ENCODE measurements around the gene ZRANB2. TPM values are rescaled to one million over a fixed set of nuclear protein-coding genes. Genes with fewer than 3 reads are reported as not detected.
A peak's percentile ranks its signal among the peaks of the same experiment; 100 is the strongest.

Gene ZRANB2, protein sequence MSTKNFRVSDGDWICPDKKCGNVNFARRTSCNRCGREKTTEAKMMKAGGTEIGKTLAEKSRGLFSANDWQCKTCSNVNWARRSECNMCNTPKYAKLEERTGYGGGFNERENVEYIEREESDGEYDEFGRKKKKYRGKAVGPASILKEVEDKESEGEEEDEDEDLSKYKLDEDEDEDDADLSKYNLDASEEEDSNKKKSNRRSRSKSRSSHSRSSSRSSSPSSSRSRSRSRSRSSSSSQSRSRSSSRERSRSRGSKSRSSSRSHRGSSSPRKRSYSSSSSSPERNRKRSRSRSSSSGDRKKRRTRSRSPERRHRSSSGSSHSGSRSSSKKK
- 56.9 TPM for total RNA-seq

DNA sequence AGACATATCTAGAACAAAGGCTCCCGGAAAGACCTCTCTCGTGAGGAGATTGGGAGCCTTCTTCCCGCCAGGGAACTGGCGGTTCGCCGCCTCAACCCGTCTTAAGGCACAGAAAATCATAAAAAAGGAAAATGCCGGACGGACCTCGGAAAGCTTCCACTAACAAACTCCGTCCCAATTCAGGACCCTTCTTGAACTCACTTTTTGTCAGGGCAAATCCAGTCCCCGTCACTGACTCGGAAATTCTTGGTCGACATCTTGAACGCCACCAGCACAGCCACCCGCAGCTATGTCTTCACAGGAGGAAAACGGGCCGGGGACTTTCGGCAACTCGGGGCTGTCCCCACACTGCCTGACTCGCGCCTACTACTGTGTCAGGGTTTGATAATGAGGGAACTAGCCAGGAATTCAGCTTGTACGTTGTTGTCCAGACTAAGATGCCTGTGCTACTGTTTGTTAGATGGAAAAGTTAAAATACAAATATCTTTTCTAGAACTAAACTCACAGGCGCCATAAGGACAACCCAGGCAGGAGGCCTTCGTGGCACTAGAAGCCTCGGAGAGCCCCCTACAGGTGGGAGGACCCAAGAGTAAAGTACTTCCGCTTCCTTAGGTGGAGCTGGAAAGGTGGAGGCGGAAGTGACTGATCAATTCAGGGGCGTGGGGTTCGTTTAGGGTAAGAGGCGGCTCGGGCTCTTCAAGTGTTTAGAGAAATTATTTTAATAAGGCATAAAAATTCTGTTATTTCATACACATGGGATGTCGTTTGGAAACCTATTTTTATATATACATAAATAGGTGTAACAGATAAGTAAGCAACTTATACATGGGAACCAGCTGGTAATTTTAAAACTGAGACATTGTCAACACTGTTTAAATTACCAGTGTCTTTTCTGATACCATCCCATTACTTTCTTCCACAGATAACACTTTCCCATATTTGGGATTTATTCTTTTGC lies at the start of gene ZRANB2:
TSS of gene ZRANB2 (minus strand) at position 297 of the 958 bp plus-strand sequence. CDS start at position 257, 40 bp downstream.
- no peaks in the 10 kb centered on the region for H3K9me3 ChIP-seq (ENCODE audit: low read depth, low read length)
- H3K4me3 ChIP-seq (ENCODE audit: low read length) = peak within 1 kb of the TSS; percentile 67
- peaks cover 14% of the 10 kb centered on the region for H3K27me3 ChIP-seq (ENCODE audit: insufficient read depth, low read length)
- peaks cover 8% of the 10 kb centered on the region for H3K4me1 ChIP-seq (ENCODE audit: insufficient read depth, low read length)

GRCh38 chr1:71128060-71128459 lies 47.2 kb upstream of the ZRANB2 start:
- Histone ChIP-seq H3K4me1 (ENCODE audit: insufficient read depth, low read length) (no peaks in the 10 kb centered on the region), H3K9me3 (ENCODE audit: low read depth, low read length) (peaks cover 35% of the 10 kb centered on the region), H3K27me3 (ENCODE audit: insufficient read depth, low read length) (no peaks in the 10 kb centered on the region), H3K4me3 (ENCODE audit: low read length) (no peak overlapping the region)

DNA sequence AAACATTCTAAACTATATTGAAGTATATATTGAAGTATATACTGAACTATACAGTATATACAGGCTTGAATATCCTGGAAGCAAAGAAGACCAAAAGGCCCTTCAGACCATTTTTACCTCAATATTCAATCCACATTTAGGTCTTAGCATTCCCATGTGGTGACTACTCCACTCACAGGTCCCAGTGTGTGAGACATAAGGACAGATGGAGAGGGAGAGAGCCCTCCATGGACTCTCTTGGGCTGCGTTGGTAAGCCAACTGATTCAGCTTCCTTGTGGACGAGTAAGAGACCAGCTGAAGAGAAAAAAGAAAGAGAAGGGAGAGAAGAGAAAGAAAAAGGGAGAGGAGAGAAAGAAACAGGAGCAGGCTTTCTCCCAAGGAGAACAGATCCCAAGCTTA lies 37.3 kb upstream of the ZRANB2 start:
- H3K9me3 ChIP-seq (ENCODE audit: low read depth, low read length) = no peaks in the 10 kb centered on the region
- no peaks in the 10 kb centered on the region for H3K27me3 ChIP-seq (ENCODE audit: insufficient read depth, low read length)
- no peaks in the 10 kb centered on the region for H3K4me1 ChIP-seq (ENCODE audit: insufficient read depth, low read length)
- H3K4me3 ChIP-seq (ENCODE audit: low read length) = no peak overlapping the region

GRCh38 chr1:71116729-71117128 lies 35.9 kb upstream of the ZRANB2 start:
- Histone ChIP-seq H3K27me3 (ENCODE audit: insufficient read depth, low read length) (no peaks in the 10 kb centered on the region), H3K4me3 (ENCODE audit: low read length) (no peak overlapping the region), H3K4me1 (ENCODE audit: insufficient read depth, low read length) (no peaks in the 10 kb centered on the region), H3K9me3 (ENCODE audit: low read depth, low read length) (no peaks in the 10 kb centered on the region)

DNA sequence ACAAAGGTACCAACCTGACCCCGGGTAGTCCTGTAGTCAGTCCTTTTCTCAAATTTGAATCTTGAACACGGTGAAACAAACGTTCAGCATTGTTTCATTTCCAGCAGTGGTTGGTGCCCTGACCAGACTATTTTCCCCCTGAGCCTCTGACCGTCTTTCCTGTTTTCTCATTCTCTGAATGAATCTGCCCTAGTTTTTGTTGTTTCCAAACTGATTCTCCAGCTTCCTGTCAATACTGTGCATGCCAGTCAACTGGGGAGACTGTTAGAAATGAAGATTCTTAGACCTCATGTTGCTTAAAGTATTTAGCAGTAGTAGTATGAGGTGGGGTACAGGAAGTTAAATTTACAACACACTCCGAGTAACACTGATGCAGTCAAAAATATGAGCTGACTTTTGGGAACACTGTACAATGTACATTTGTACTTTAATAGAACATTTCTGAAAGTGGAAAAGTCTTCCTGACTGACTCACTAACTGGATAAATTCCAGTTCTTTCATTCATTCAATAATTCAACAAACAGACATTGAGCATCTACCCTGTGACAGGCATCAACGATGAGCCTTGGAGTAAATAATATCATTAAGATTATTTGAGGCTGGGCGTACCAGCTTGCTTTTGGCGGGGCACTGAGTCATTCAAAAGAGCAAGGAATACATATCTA lies 26.0 kb upstream of the ZRANB2 start:
- no peak overlapping the region for H3K4me3 ChIP-seq (ENCODE audit: low read length)
- no peaks in the 10 kb centered on the region for H3K27me3 ChIP-seq (ENCODE audit: insufficient read depth, low read length)
- no peaks in the 10 kb centered on the region for H3K4me1 ChIP-seq (ENCODE audit: insufficient read depth, low read length)

DNA sequence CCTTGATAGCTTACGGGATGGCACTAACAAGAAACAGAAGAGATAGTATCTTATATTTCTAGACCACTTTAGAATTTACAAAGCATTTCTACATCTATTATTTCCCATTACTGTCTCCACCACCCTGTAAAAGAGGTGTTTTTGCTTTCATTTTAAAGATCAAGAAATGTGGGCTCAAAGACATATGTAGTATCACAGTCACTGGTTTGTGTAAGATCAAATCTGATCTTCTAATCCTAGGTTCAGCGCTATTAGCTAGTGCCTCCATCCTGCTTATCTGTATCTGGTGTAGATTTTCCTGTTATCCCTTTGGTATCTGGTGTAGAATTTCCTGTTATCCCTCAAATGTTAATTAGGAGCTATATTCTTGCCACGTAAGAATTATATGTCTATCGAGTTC lies 23.6 kb upstream of the ZRANB2 start:
- Histone ChIP-seq H3K9me3 (ENCODE audit: low read depth, low read length) (no peaks in the 10 kb centered on the region), H3K4me3 (ENCODE audit: low read length) (no peak overlapping the region), H3K4me1 (ENCODE audit: insufficient read depth, low read length) (no peaks in the 10 kb centered on the region), H3K27me3 (ENCODE audit: insufficient read depth, low read length) (no peaks in the 10 kb centered on the region)

More for the DNA sequence above, 26.0 kb upstream of the ZRANB2 start:
- no peaks in the 10 kb centered on the region for H3K9me3 ChIP-seq (ENCODE audit: low read depth, low read length)

- Histone ChIP-seq H3K4me1 (ENCODE audit: insufficient read depth, low read length) (no peaks in the 10 kb centered on the region), H3K27me3 (ENCODE audit: insufficient read depth, low read length) (no peaks in the 10 kb centered on the region), H3K4me3 (ENCODE audit: low read length) (no peak overlapping the region), H3K9me3 (ENCODE audit: low read depth, low read length) (no peaks in the 10 kb centered on the region)
Measured at GRCh38 chr1:71101839-71102376, 21.1 kb upstream of the ZRANB2 start.

- Histone ChIP-seq H3K27me3 (ENCODE audit: insufficient read depth, low read length) (no peaks in the 10 kb centered on the region), H3K4me3 (ENCODE audit: low read length) (no peak overlapping the region), H3K4me1 (ENCODE audit: insufficient read depth, low read length) (no peaks in the 10 kb centered on the region), H3K9me3 (ENCODE audit: low read depth, low read length) (no peaks in the 10 kb centered on the region)
Measured at GRCh38 chr1:71097428-71097827, 16.6 kb upstream of the ZRANB2 start.

DNA sequence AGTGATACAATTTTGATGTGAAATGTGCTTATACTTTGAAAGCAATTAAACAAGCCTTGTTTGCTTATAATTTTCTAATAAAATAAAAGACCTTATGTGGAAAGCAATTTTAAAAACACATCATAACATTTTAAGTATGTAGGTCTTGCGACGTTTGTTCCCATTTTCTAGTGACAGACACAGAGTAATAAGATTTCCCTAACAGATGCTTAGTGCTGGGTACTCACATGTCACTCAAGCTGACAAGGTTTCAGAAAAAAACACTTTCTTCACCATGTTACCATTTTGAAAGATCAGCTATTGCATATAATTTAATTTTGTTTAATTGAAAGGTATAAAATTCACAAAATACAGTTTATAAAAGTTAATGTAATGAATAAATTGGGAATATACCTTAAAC lies 14.1 kb upstream of the ZRANB2 start:
- H3K4me1 ChIP-seq (ENCODE audit: insufficient read depth, low read length) = no peaks in the 10 kb centered on the region
- no peaks in the 10 kb centered on the region for H3K9me3 ChIP-seq (ENCODE audit: low read depth, low read length)
- H3K4me3 ChIP-seq (ENCODE audit: low read length) = no peak overlapping the region
- H3K27me3 ChIP-seq (ENCODE audit: insufficient read depth, low read length) = no peaks in the 10 kb centered on the region

GRCh38 chr1:71093938-71094337 lies 13.1 kb upstream of the ZRANB2 start:
- Histone ChIP-seq H3K4me3 (ENCODE audit: low read length) (no peak overlapping the region), H3K27me3 (ENCODE audit: insufficient read depth, low read length) (no peaks in the 10 kb centered on the region), H3K4me1 (ENCODE audit: insufficient read depth, low read length) (no peaks in the 10 kb centered on the region), H3K9me3 (ENCODE audit: low read depth, low read length) (no peaks in the 10 kb centered on the region)

- H3K9me3 ChIP-seq (ENCODE audit: low read depth, low read length) = no peaks in the 10 kb centered on the region
- H3K27me3 ChIP-seq (ENCODE audit: insufficient read depth, low read length) = peaks cover 7% of the 10 kb centered on the region
- no peak overlapping the region for H3K4me3 ChIP-seq (ENCODE audit: low read length)
- H3K4me1 ChIP-seq (ENCODE audit: insufficient read depth, low read length) = no peaks in the 10 kb centered on the region
Measured at GRCh38 chr1:71089536-71090270, 8.9 kb upstream of the ZRANB2 start.

DNA sequence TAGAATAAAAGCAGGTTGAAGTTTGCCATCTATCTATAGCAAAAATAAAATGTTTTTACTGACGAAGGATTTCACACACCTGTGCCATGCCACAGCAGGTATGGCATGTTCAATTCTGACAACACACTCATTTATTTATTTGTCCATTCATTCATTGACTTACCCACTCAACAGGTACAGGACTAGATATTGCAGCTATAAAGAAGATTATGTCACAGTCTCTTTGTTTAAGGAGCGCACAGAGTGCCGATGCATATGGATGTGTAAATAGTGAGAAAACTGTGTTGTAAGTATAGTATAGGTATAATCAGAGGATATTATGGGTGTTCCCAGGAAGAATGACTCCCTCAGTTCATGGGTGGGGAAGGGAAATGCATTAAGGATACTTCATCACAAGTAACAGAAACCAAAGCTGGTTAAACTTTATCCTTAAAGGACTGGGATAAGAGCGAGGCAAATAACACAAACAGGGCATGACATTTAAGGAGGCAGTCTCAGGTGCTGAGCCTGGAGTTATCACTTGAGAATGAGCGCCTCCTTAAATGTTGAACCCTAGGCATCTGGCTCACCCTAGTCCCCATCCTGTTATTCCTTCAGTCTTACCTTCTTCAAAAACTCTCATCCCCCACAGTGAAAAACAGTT lies 7.9 kb upstream of the ZRANB2 start:
- Histone ChIP-seq H3K9me3 (ENCODE audit: low read depth, low read length) (no peaks in the 10 kb centered on the region), H3K27me3 (ENCODE audit: insufficient read depth, low read length) (peaks cover 8% of the 10 kb centered on the region), H3K4me3 (ENCODE audit: low read length) (no peak overlapping the region), H3K4me1 (ENCODE audit: insufficient read depth, low read length) (no peaks in the 10 kb centered on the region)

- H3K4me1 ChIP-seq (ENCODE audit: insufficient read depth, low read length) = no peaks in the 10 kb centered on the region
- H3K9me3 ChIP-seq (ENCODE audit: low read depth, low read length) = no peaks in the 10 kb centered on the region
- peaks cover 14% of the 10 kb centered on the region for H3K27me3 ChIP-seq (ENCODE audit: insufficient read depth, low read length)
- H3K4me3 ChIP-seq (ENCODE audit: low read length) = no peak overlapping the region
Measured at GRCh38 chr1:71087713-71088112, 6.9 kb upstream of the ZRANB2 start.

- H3K9me3 ChIP-seq (ENCODE audit: low read depth, low read length) = no peaks in the 10 kb centered on the region
- no peaks in the 10 kb centered on the region for H3K4me1 ChIP-seq (ENCODE audit: insufficient read depth, low read length)
- H3K4me3 ChIP-seq (ENCODE audit: low read length) = no peak overlapping the region
- peaks cover 14% of the 10 kb centered on the region for H3K27me3 ChIP-seq (ENCODE audit: insufficient read depth, low read length)
Measured at GRCh38 chr1:71087060-71087459, 6.2 kb upstream of the ZRANB2 start.

Data from mononuclear cell (primary cell).